Measurements from ENCODE around the gene EPM2A. TPM values are rescaled to one million over a fixed set of nuclear protein-coding genes. Genes with fewer than 3 reads are reported as not detected.

EPM2A gene
- total RNA-seq, 1 experiment from 2014 or later = 8.3 TPM

DNA sequence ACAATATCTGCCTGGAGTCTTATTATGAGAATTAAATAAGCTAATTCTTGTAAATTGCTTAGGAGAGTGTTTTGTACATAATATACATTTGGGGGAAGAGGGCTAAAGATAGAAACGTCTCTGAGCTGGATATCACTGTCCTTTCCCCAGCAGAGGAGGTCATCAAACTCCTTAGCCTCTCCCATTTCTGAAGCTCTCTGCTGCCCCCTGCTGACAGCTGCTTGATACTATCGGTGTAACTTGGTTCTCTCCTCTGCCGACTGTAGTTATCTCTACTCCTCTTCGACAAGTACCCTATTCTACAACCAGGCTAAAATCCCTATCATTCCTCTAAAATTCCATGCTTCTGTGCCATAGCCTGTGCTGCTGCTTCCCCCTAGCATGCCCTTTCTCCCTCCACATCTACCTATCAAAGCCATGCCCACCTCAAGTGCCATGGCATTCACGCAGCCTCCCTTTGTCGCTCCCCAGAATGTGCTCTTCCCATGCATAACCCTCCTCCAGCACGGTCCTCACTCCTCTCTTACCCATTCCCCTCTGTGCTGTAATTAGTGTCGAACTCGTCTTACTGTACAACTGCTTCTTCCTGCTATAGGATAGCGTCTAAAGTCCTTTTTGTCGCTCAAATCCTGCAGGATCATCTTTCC lies 101.2 kb downstream of the EPM2A start:
- peak; percentile 82 for DNase-seq (ENCODE audit: low read depth, low spot score)
- in situ Hi-C loops (cut with HindIII; ENCODE audit: low pct_unique_long_range_greater_than_20kb, low sequenced_read_pairs) = no loop called here

- in situ Hi-C loops (cut with HindIII; ENCODE audit: low pct_unique_long_range_greater_than_20kb, low sequenced_read_pairs) = no loop called here
- DNase-seq (ENCODE audit: low read depth, low spot score) = no peak
Measured at GRCh38 chr6:145632971-145633370, 102.3 kb downstream of the EPM2A start.

DNA sequence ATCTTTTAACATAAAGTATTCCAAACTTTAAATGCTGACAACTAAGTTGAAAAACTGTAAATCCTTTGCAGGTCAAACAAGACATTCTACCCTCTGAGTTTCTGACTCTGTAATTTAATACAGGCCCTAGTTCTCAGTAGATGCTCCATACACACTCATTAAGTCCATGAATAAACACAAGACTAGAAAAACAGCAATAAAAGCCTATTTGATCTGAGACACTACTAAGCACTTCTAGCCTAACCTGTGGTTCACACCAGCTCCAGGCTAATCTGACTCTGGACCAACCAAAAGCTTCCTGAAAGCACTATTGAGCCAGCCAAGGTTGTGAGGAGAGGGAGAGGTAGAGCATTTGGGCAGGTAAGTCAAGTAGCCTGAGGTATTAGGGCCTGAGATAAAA lies 103.9 kb downstream of the EPM2A start:
- in situ Hi-C loops (cut with HindIII; ENCODE audit: low pct_unique_long_range_greater_than_20kb, low sequenced_read_pairs) = no loop called here
- DNase-seq (ENCODE audit: low read depth, low spot score) = no peak

GRCh38 chr6:145630598-145630997 lies 104.7 kb downstream of the EPM2A start:
- in situ Hi-C loops (cut with HindIII; ENCODE audit: low pct_unique_long_range_greater_than_20kb, low sequenced_read_pairs) = no loop called here
- no peak for DNase-seq (ENCODE audit: low read depth, low spot score)

GRCh38 chr6:145629478-145629877 lies 105.8 kb downstream of the EPM2A start:
- in situ Hi-C loops (cut with HindIII; ENCODE audit: low pct_unique_long_range_greater_than_20kb, low sequenced_read_pairs) = no loop called here
- DNase-seq (ENCODE audit: low read depth, low spot score) = no peak

DNA sequence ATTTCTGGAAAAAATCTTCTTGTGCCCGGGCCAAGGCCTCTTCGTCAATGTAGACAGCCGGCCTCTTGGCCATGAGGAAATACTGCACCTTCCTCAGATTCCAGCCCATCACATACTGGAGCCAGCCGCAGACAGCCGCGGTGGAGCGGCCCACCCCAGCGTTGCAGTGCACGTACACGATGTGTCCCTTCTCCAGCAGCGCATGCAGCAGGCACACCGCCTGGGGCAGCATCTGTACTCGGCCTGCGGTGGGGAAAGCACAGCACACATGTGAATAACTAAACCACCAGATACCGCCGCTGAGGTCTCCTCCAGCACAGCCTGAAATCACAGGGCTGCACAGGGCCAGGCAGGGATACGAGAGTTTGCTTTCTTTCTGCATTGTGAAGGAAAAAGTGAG lies 107.9 kb downstream of the EPM2A start:
- in situ Hi-C loops (cut with HindIII; ENCODE audit: low pct_unique_long_range_greater_than_20kb, low sequenced_read_pairs) = no loop called here
- DNase-seq (ENCODE audit: low read depth, low spot score) = no peak

- no peak for DNase-seq (ENCODE audit: low read depth, low spot score)
- in situ Hi-C loops (cut with HindIII; ENCODE audit: low pct_unique_long_range_greater_than_20kb, low sequenced_read_pairs) = no loop called here
Measured at GRCh38 chr6:145626857-145627256, 108.5 kb downstream of the EPM2A start.

DNA sequence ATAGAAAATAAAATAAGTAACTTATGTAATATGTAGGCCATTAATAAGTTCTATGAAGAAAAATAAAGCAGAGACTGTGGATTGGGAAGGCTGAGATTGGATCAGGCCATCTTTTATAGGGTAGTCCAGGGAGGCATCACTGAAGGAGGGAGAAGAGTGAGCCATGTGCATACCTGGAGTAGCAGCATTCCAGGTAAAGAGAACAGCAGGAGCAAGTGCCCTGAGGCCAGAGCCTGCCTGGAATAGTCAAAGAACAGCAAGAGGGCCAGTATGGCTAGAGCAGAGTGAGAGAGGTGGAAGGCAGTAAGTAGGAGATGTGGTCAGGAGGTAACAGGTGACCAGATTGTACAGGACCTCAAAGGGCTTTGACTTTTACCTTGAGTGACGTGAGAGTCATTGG lies 112.1 kb downstream of the EPM2A start:
- DNase-seq (ENCODE audit: low read depth, low spot score) = no peak
- in situ Hi-C loops (cut with HindIII; ENCODE audit: low pct_unique_long_range_greater_than_20kb, low sequenced_read_pairs) = no loop called here

DNA sequence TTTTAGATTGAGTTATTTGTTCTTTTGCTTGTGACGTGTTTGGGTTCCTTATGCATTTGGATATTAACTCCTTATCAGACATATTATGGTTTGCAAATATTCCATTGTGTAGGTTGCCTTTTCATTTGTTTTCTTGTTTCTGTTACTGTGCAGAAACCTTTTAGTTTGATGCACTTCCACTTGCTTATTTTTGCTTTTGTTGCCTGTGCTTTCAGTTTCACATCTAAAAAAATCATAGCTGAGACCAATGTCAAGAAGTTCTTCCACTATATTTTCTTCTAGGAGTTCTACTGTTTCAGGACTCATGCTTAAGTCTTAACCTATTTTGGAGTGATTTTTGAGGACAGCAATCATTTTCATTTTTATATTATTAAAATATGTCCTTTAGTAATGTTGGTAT lies 113.5 kb downstream of the EPM2A start:
- no peak for DNase-seq (ENCODE audit: low read depth, low spot score)
- in situ Hi-C loops (cut with HindIII; ENCODE audit: low pct_unique_long_range_greater_than_20kb, low sequenced_read_pairs) = no loop called here

- no peak for DNase-seq (ENCODE audit: low read depth, low spot score)
- in situ Hi-C loops (cut with HindIII; ENCODE audit: low pct_unique_long_range_greater_than_20kb, low sequenced_read_pairs) = no loop called here
Measured at GRCh38 chr6:145620088-145620487, 115.2 kb downstream of the EPM2A start.

- in situ Hi-C loops (cut with HindIII; ENCODE audit: low pct_unique_long_range_greater_than_20kb, low sequenced_read_pairs) = no loop called here
- DNase-seq (ENCODE audit: low read depth, low spot score) = no peak
Measured at GRCh38 chr6:145609521-145609920, 125.8 kb downstream of the EPM2A start.

GRCh38 chr6:145608850-145609249 lies 126.5 kb downstream of the EPM2A start:
- no peak for DNase-seq (ENCODE audit: low read depth, low spot score)
- in situ Hi-C loops (cut with HindIII; ENCODE audit: low pct_unique_long_range_greater_than_20kb, low sequenced_read_pairs) = no loop called here

DNA sequence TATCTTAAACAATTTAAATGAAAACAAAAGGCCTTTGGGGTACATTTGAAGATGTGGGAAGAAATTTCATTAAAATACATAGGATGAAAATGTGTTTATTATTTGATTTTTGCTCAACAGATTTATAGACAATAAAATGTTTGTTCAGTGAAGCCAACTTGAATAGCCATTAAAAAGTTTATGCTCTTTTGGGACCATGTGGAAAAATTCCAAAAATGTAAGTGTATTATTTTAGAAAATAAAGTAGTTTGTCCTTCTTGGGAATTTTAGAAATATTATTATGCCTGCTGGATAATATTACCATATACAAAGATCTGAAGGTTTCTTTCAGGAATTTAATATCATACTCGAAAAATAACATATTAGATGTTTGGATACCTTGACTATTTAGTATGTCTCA lies 131.3 kb downstream of the EPM2A start:
- no peak for DNase-seq (ENCODE audit: low read depth, low spot score)
- in situ Hi-C loops (cut with HindIII; ENCODE audit: low pct_unique_long_range_greater_than_20kb, low sequenced_read_pairs) = no loop called here

- no peak for DNase-seq (ENCODE audit: low read depth, low spot score)
- in situ Hi-C loops (cut with HindIII; ENCODE audit: low pct_unique_long_range_greater_than_20kb, low sequenced_read_pairs) = no loop called here
Measured at GRCh38 chr6:145603424-145603833, 131.9 kb downstream of the EPM2A start.

DNA sequence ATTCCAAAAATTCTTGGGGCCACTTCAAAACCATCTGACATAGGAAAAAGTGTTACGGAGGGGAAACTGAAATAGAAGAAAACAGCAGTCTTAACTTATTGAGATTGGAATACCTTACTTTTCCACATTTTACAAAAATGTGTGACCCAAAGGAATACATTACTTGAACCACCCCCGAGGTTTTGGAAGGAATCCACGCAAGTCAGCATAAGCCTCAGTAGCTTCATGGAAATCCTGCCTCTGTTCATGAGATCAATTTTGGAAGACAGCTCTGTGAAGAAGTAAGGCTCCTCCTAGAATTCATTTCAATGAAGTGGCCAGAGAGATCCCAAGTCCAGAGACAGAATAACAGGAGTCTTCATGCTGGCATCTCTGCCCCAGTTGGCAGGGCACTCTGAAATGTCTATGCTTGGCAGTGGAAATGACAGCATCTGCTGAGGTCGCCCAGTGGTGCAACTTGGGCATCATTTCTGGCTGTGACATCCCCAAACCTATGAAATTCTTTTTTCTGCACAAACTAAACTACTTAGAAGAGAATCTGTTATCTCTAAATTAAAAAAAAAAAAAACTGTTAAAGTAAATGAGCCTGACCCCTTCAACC lies 132.5 kb downstream of the EPM2A start:
- in situ Hi-C loops (cut with HindIII; ENCODE audit: low pct_unique_long_range_greater_than_20kb, low sequenced_read_pairs) = no loop called here
- no peak for DNase-seq (ENCODE audit: low read depth, low spot score)

GRCh38 chr6:145601397-145601796 lies 133.9 kb downstream of the EPM2A start:
- DNase-seq (ENCODE audit: low read depth, low spot score) = no peak
- in situ Hi-C loops (cut with HindIII; ENCODE audit: low pct_unique_long_range_greater_than_20kb, low sequenced_read_pairs) = no loop called here

DNA sequence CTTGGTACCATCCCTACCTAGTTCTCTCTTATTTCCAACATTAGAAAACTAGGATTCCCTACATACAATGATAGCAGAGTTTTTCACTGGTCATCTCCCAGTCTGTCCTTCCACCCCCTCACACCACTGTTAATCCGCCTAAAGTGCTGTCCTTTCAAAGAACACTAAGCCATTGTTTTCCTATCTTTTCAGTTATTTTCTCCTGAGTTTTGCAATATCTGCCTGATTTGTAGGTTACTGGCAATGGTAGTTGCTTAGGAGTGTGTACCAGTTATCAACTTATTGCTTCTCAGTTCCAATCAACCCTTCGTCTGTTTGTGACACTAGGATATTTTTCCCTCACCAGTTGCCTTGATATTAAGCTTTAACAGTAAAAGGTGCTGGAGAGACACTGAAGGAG lies 135.0 kb downstream of the EPM2A start:
- peak; percentile 19 for DNase-seq (ENCODE audit: low read depth, low spot score)
- in situ Hi-C loops (cut with HindIII; ENCODE audit: low pct_unique_long_range_greater_than_20kb, low sequenced_read_pairs) = no loop called here

DNA sequence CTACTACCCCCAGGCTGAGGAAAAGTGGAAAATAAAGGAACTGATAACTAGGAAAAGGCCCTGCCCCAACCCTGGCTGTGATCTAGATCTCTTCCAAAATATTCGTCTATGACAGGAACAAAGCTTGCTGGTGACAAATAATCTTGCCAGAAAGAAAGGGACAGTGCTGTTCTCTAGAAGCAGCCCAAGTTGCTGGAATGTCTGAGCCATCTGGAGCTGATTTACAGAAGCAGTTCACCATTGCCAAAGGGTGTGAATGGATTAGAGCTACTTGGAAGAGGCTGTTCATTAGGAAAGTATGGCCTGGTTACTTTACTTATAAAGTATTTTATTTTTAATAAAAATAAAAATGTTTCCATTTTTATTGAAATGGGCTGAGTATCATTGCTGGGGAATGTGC lies 146.3 kb downstream of the EPM2A start:
- in situ Hi-C loops (cut with HindIII; ENCODE audit: low pct_unique_long_range_greater_than_20kb, low sequenced_read_pairs) = no loop called here
- DNase-seq (ENCODE audit: low read depth, low spot score) = no peak

- in situ Hi-C loops (cut with HindIII; ENCODE audit: low pct_unique_long_range_greater_than_20kb, low sequenced_read_pairs) = no loop called here
- DNase-seq (ENCODE audit: low read depth, low spot score) = no peak
Measured at GRCh38 chr6:145587334-145587733, 148.0 kb downstream of the EPM2A start.

- in situ Hi-C loops (cut with HindIII; ENCODE audit: low pct_unique_long_range_greater_than_20kb, low sequenced_read_pairs) = no loop called here
- DNase-seq (ENCODE audit: low read depth, low spot score) = no peak
Measured at GRCh38 chr6:145583753-145584152, 151.6 kb downstream of the EPM2A start.

Measured in SK-MEL-5 (cell line).